ENCODE measurements around the gene KIF22. TPM values are rescaled to one million over a fixed set of nuclear protein-coding genes. Genes with fewer than 3 reads are reported as not detected.
"Not testable (repeated sequence)": the region's sequence is repeated elsewhere in the genome, so short reads cannot be mapped to it uniquely, and the experiment has no call there.

KIF22 gene
- polyA plus RNA-seq, result 10 to 100 TPM; 43.3 to 57.9 TPM

- Histone ChIP-seq H3K36me3 (ENCODE audit: control insufficient read depth in 2 of 2, insufficient read depth in 2 of 2, low read length in 1 of 2) (no peaks in the 10 kb centered on the region), H3K9me3 (ENCODE audit: control insufficient read depth in 2 of 2, insufficient read depth in 1 of 2, low read depth in 1 of 2, low read length in 1 of 2) (no peaks in the 10 kb centered on the region), H3K4me1 (ENCODE audit: control insufficient read depth in 2 of 2, insufficient read depth in 2 of 2, low read length in 1 of 2) (peaks cover 0 to 6% of the 10 kb centered on the region in 2 donors), H3K4me3 (ENCODE audit: low read depth in 1 of 2, low read length in 2 of 2) (peak within 1 kb of the TSS; percentile 65 to 73), H3K27ac (ENCODE audit: low read depth in 2 of 2, low read length in 1 of 2) (peak within 1 kb of the TSS; percentile 87 to 89), H3K27me3 (ENCODE audit: control insufficient read depth in 1 of 2, insufficient read depth in 2 of 2, low read length in 2 of 2) (no peaks in the 10 kb centered on the region)
- 0 to 1% methylated on average over 63 to 67 of the region's 67 CpGs for WGBS, 2 donors
Measured at GRCh38 chr16:29790183-29790948, at the start of gene KIF22. Gene KIF22, plus strand, starts transcription at chr16:29790751. Its CDS starts 9 bp downstream, at chr16:29790760.

GRCh38 chr16:29742683-29743275 is 47.8 kb upstream of the KIF22 start:
- H3K4me3 ChIP-seq (ENCODE audit: low read depth in 1 of 2, low read length in 2 of 2), result no peak overlapping the region
- H3K4me1 ChIP-seq (ENCODE audit: control insufficient read depth in 2 of 2, insufficient read depth in 2 of 2, low read length in 1 of 2), result no peaks in the 10 kb centered on the region

GRCh38 chr16:29743475-29743826 is 47.1 kb upstream of the KIF22 start:
- 83 to 86% methylated on average over 5 of the region's 5 CpGs for WGBS, 2 donors
- Histone ChIP-seq H3K27me3 (ENCODE audit: control insufficient read depth in 1 of 2, insufficient read depth in 2 of 2, low read length in 2 of 2) (no peaks in the 10 kb centered on the region), H3K27ac (ENCODE audit: low read depth in 2 of 2, low read length in 1 of 2) (no peak overlapping the region), H3K4me1 (ENCODE audit: control insufficient read depth in 2 of 2, insufficient read depth in 2 of 2, low read length in 1 of 2) (no peaks in the 10 kb centered on the region), H3K9me3 (ENCODE audit: control insufficient read depth in 2 of 2, insufficient read depth in 1 of 2, low read depth in 1 of 2, low read length in 1 of 2) (no peaks in the 10 kb centered on the region), H3K4me3 (ENCODE audit: low read depth in 1 of 2, low read length in 2 of 2) (no peak overlapping the region), H3K36me3 (ENCODE audit: control insufficient read depth in 2 of 2, insufficient read depth in 2 of 2, low read length in 1 of 2) (no peaks in the 10 kb centered on the region)

More at GRCh38 chr16:29742683-29743275, 47.8 kb upstream of the KIF22 start:
- 71 to 72% methylated on average over 7 of the region's 7 CpGs for WGBS, 2 donors
- Histone ChIP-seq H3K9me3 (ENCODE audit: control insufficient read depth in 2 of 2, insufficient read depth in 1 of 2, low read depth in 1 of 2, low read length in 1 of 2) (no peaks in the 10 kb centered on the region), H3K27ac (ENCODE audit: low read depth in 2 of 2, low read length in 1 of 2) (no peak overlapping the region), H3K36me3 (ENCODE audit: control insufficient read depth in 2 of 2, insufficient read depth in 2 of 2, low read length in 1 of 2) (no peaks in the 10 kb centered on the region), H3K27me3 (ENCODE audit: control insufficient read depth in 1 of 2, insufficient read depth in 2 of 2, low read length in 2 of 2) (no peaks in the 10 kb centered on the region)

GRCh38 chr16:29743827-29744531 is 46.6 kb upstream of the KIF22 start:
- H3K9me3 ChIP-seq (ENCODE audit: control insufficient read depth in 2 of 2, insufficient read depth in 1 of 2, low read depth in 1 of 2, low read length in 1 of 2), result no peaks in the 10 kb centered on the region
- H3K27me3 ChIP-seq (ENCODE audit: control insufficient read depth in 1 of 2, insufficient read depth in 2 of 2, low read length in 2 of 2), result no peaks in the 10 kb centered on the region
- WGBS, 2 donors, result 76 to 88% methylated on average over 21 of the region's 21 CpGs
- no peak overlapping the region for H3K4me3 ChIP-seq (ENCODE audit: low read depth in 1 of 2, low read length in 2 of 2)
- H3K4me1 ChIP-seq (ENCODE audit: control insufficient read depth in 2 of 2, insufficient read depth in 2 of 2, low read length in 1 of 2), result no peaks in the 10 kb centered on the region
- H3K27ac ChIP-seq (ENCODE audit: low read depth in 2 of 2, low read length in 1 of 2), result no peak overlapping the region
- no peaks in the 10 kb centered on the region for H3K36me3 ChIP-seq (ENCODE audit: control insufficient read depth in 2 of 2, insufficient read depth in 2 of 2, low read length in 1 of 2)

- Histone ChIP-seq H3K27ac (ENCODE audit: low read depth in 2 of 2, low read length in 1 of 2) (no peak overlapping the region), H3K4me3 (ENCODE audit: low read depth in 1 of 2, low read length in 2 of 2) (peak overlapping the region in 1 of 2 donors; percentile 24), H3K27me3 (ENCODE audit: control insufficient read depth in 1 of 2, insufficient read depth in 2 of 2, low read length in 2 of 2) (no peaks in the 10 kb centered on the region), H3K4me1 (ENCODE audit: control insufficient read depth in 2 of 2, insufficient read depth in 2 of 2, low read length in 1 of 2) (no peaks in the 10 kb centered on the region), H3K36me3 (ENCODE audit: control insufficient read depth in 2 of 2, insufficient read depth in 2 of 2, low read length in 1 of 2) (no peaks in the 10 kb centered on the region), H3K9me3 (ENCODE audit: control insufficient read depth in 2 of 2, insufficient read depth in 1 of 2, low read depth in 1 of 2, low read length in 1 of 2) (no peaks in the 10 kb centered on the region)
- WGBS, 2 donors, result 83 to 86% methylated on average over 20 of the region's 20 CpGs
Measured at GRCh38 chr16:29744541-29745101, 45.9 kb upstream of the KIF22 start.

- Histone ChIP-seq H3K27ac (ENCODE audit: low read depth in 2 of 2, low read length in 1 of 2) (peak overlapping the region; percentile 0 to 22), H3K27me3 (ENCODE audit: control insufficient read depth in 1 of 2, insufficient read depth in 2 of 2, low read length in 2 of 2) (no peaks in the 10 kb centered on the region), H3K36me3 (ENCODE audit: control insufficient read depth in 2 of 2, insufficient read depth in 2 of 2, low read length in 1 of 2) (no peaks in the 10 kb centered on the region), H3K9me3 (ENCODE audit: control insufficient read depth in 2 of 2, insufficient read depth in 1 of 2, low read depth in 1 of 2, low read length in 1 of 2) (no peaks in the 10 kb centered on the region), H3K4me1 (ENCODE audit: control insufficient read depth in 2 of 2, insufficient read depth in 2 of 2, low read length in 1 of 2) (no peaks in the 10 kb centered on the region), H3K4me3 (ENCODE audit: low read depth in 1 of 2, low read length in 2 of 2) (peak overlapping the region; percentile 29 to 54)
- WGBS, 2 donors, result 70% methylated on average over 16 of the region's 16 CpGs
Measured at GRCh38 chr16:29745121-29745852, 45.3 kb upstream of the KIF22 start.

GRCh38 chr16:29745853-29746345 is 44.7 kb upstream of the KIF22 start, which contains the start of gene C16orf54:
Gene C16orf54, minus strand, starts transcription at chr16:29745990. Its CDS starts 1,039 bp downstream, at chr16:29744951.
- WGBS, 2 donors, result 67 to 74% methylated on average over 12 of the region's 12 CpGs
- peak within 1 kb of the TSS; percentile 0 to 22 for H3K27ac ChIP-seq (ENCODE audit: low read depth in 2 of 2, low read length in 1 of 2)
- H3K4me3 ChIP-seq (ENCODE audit: low read depth in 1 of 2, low read length in 2 of 2), result peak within 1 kb of the TSS; percentile 29 to 54
- no peaks in the 10 kb centered on the region for H3K4me1 ChIP-seq (ENCODE audit: control insufficient read depth in 2 of 2, insufficient read depth in 2 of 2, low read length in 1 of 2)
- no peaks in the 10 kb centered on the region for H3K9me3 ChIP-seq (ENCODE audit: control insufficient read depth in 2 of 2, insufficient read depth in 1 of 2, low read depth in 1 of 2, low read length in 1 of 2)
- H3K36me3 ChIP-seq (ENCODE audit: control insufficient read depth in 2 of 2, insufficient read depth in 2 of 2, low read length in 1 of 2), result no peaks in the 10 kb centered on the region
- no peaks in the 10 kb centered on the region for H3K27me3 ChIP-seq (ENCODE audit: control insufficient read depth in 1 of 2, insufficient read depth in 2 of 2, low read length in 2 of 2)

- not testable (repeated sequence) for H3K27me3 ChIP-seq (ENCODE audit: control insufficient read depth in 1 of 2, insufficient read depth in 2 of 2, low read length in 2 of 2); H3K4me1 ChIP-seq (ENCODE audit: control insufficient read depth in 2 of 2, insufficient read depth in 2 of 2, low read length in 1 of 2); H3K4me3 ChIP-seq (ENCODE audit: low read depth in 1 of 2, low read length in 2 of 2); H3K36me3 ChIP-seq (ENCODE audit: control insufficient read depth in 2 of 2, insufficient read depth in 2 of 2, low read length in 1 of 2); H3K9me3 ChIP-seq (ENCODE audit: control insufficient read depth in 2 of 2, insufficient read depth in 1 of 2, low read depth in 1 of 2, low read length in 1 of 2); H3K27ac ChIP-seq (ENCODE audit: low read depth in 2 of 2, low read length in 1 of 2)
- WGBS, 2 donors, result 73 to 80% methylated on average over 4 of the region's 4 CpGs
Measured at GRCh38 chr16:29746518-29746917, 44.0 kb upstream of the KIF22 start.

Data from esophagus (tissue), 2 donors.